ENCODE measurements around the gene SCRN2.
A peak's percentile ranks its signal among the peaks of the same experiment; 100 is the strongest.

Gene SCRN2

DNA sequence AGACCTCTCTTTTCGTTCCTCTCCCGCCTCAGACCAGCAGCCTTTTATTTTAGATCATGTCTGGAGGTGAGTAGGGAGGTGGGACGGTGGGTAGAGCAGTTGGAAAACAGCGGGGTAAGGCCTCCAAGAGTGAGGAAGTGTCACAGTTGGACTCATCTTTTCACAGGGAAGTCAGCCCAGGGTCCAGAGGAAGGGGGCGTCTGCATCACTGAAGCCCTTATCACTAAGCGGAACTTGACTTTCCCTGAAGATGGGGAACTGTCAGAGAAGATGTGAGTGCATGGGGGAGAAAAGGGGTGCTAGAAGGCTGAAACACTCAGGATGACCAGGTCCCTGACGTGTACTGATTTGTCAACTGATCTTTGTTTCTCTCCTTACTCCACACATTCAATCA lies 9.1 kb downstream of the SCRN2 start:
- H3K27ac ChIP-seq, result peak overlapping the region; percentile 77
- TF ChIP-seq, protein P1, sequence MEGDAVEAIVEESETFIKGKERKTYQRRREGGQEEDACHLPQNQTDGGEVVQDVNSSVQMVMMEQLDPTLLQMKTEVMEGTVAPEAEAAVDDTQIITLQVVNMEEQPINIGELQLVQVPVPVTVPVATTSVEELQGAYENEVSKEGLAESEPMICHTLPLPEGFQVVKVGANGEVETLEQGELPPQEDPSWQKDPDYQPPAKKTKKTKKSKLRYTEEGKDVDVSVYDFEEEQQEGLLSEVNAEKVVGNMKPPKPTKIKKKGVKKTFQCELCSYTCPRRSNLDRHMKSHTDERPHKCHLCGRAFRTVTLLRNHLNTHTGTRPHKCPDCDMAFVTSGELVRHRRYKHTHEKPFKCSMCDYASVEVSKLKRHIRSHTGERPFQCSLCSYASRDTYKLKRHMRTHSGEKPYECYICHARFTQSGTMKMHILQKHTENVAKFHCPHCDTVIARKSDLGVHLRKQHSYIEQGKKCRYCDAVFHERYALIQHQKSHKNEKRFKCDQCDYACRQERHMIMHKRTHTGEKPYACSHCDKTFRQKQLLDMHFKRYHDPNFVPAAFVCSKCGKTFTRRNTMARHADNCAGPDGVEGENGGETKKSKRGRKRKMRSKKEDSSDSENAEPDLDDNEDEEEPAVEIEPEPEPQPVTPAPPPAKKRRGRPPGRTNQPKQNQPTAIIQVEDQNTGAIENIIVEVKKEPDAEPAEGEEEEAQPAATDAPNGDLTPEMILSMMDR (conservative IDR thresholded peaks at IDR 0.05), result no peak
- TF ChIP-seq ZFX (IDR thresholded peaks at IDR 0.05), result no peak

DNA sequence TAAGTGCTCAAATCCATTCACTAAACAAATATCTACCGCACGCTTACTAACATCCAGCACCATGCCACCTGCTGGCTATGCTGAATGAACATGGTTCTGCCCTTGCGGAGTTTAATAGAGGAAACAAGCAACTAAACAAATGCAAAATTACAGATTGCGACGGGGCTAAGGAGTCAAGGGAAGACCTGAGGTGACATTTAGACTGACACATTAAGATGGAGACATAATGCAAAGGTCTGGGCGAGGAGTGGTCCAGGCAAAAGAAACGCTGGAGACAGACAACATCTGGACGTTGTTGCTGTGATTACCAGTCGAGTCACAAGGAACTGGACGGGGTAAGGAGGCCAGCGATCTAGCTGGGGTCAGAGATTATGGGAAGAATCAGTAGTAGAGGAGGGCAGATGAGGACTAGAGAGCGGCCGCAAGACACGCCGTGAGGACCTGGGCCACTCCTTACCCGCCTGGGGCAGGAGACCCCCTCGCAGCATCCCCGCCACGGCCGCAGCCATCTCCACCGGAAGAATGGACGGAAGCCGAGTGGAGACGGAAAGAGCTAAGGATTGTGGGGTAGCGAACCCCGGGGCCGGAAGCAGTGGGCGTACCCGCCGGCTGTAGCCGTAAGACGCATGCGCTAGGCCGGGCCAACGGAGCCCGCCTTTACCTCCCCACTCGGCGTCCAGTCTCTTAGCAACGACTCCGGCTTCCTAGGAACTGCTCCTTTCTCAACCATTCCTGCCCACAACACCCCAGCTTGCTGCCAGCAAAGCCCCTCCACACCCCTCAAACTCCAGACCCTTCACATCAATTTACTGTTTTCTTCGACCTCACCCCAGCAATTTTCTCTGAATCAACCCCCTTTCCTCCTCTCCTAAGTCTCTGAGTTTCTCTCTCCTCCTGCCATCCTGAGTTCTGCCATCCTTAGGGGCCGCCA lies 9.8 kb downstream of the SCRN2 start, which contains the start of the genes LRRC46 and MRPL10:
Gene LRRC46 (plus strand): TSS at position 668 of the 931 bp plus-strand sequence. CDS start 320 bp downstream, outside the sequence.
Gene MRPL10 (minus strand): TSS at position 539 of the 931 bp plus-strand sequence. CDS start 30 bp downstream, at position 509.
- no peak for TF ChIP-seq ZFX (IDR thresholded peaks at IDR 0.05)
- TF ChIP-seq, protein P1 (conservative IDR thresholded peaks at IDR 0.05), result peak; percentile 70

DNA sequence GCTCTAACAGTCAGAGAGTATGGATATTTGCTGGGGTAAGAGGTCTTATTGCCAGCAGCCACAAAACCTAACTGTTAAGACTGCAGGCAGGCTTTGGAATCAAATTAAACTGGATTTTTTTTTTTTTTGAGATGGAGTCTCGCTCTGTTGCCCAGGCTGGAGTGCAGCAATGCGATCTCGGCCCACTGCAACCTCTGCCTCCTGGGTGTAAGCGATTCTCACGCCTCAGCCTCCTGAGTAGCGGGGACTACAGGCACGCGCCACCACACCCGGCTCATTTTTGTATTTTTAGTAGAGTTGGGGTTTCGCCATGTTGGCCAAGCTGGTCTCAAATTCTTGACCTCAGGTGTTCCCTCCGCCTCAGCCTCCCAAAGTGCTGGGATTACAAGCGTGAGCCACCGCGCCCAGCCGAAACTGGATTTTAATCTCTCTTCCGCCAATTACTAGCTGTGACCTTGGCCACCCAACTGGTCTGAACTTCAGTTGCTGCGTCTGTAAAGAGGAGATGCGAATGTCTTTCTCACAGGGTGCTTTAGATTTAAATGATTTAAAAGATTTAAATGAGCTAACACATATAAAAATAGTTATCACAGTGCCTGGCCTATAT lies 10.6 kb downstream of the SCRN2 start:
- peak overlapping the region; percentile 77 for H3K27ac ChIP-seq
- TF ChIP-seq, protein P1 (conservative IDR thresholded peaks at IDR 0.05), result no peak
- TF ChIP-seq ZFX (IDR thresholded peaks at IDR 0.05), result no peak

More for the DNA sequence above, 9.8 kb downstream of the SCRN2 start, which contains the start of the genes LRRC46 and MRPL10:
- H3K27ac ChIP-seq, result peak within 1 kb of the TSS; percentile 77

DNA sequence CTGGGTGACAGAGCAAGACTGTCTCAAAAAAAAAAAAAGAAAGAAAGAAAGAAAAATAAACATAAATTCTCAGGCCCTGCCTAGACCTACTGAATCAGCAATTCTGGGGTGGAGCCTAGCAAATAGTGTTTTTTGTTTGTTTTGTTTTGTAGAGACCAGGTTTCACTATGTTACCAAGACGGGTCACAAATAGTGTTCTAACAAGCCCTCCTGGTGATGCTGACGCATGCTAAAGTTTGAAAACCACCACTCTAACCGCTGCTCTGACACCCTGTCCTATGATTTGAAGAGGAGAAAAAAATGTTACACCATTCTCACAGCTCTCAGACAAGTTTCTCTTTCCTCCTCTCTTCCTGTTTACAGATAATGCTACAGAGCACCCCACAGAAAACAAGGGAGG lies 11.2 kb downstream of the SCRN2 start:
- no peak for TF ChIP-seq ZFX (IDR thresholded peaks at IDR 0.05)
- TF ChIP-seq, protein P1 (conservative IDR thresholded peaks at IDR 0.05), result no peak
- peak overlapping the region; percentile 77; the same call in 1 of the 2 replicates for H3K27ac ChIP-seq

DNA sequence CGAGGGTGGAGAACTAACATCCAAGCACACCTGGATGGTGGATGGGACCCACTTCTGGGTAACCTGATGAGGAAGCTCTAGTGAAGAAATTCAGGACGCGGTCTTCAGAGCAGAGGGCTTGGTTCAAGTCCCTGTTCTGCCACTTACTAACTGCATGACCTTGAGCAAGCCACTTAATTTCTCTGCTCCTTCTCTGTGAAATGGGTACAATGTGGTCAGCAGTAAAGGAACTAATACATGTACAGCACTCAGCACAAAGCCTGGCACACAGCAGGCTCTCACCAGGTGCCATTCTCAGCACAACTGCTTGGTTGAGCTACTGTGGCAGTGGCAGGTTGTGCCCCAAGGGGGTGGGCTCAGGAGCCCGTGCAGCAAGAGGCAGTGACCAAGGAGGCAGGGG lies 17.6 kb downstream of the SCRN2 start:
- H3K27ac ChIP-seq, result no peak overlapping the region
- TF ChIP-seq, protein P1 (conservative IDR thresholded peaks at IDR 0.05), result no peak
- TF ChIP-seq ZFX (IDR thresholded peaks at IDR 0.05), result no peak

DNA sequence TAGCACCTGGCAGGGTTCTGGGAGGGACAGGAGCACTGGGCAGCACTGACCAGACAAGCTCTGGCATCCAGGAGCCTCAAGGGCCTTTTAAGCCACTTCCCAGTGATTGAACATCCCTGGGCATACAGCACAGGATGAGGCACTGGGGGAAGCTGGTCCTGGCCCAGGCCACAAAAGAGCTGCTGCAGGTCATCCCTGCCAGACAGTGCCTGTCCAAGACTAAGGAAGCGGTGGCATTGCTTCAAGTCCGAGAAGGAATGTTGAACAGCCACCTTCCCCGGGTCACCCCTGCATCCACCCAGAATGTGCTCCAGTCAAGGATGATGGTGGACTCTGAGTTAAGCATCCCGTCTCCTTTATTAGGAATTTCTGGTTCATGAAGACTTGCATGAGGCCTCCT lies 18.3 kb downstream of the SCRN2 start:
- no peak for TF ChIP-seq ZFX (IDR thresholded peaks at IDR 0.05)
- TF ChIP-seq, protein P1 (conservative IDR thresholded peaks at IDR 0.05), result no peak
- no peak overlapping the region for H3K27ac ChIP-seq
